HepG2 (cell line): Measurements from ENCODE around the gene GAD1. TPM values are rescaled to one million over a fixed set of nuclear protein-coding genes. Genes with fewer than 3 reads are reported as not detected.

Source experiments
- ARNT2 ChIP-seq: sonication (generic); formaldehyde crosslinking; IDR thresholded peaks from 2 replicates; pipeline ENCODE4 v1.8.0; 2022; ENCODE audit warnings: mild to moderate bottlenecking, low read depth, missing genetic modification reagents, moderate library complexity
- HCFC1 ChIP-seq: fragments of 150-350 bp; IDR thresholded peaks from 2 replicates; pipeline ENCODE4 v1.6.1; 2014; ENCODE audit warnings: low read depth, low read length
- MAFK ChIP-seq, 2 experiments: IDR thresholded peaks in 1 of 2; conservative IDR thresholded peaks in 1 of 2; 2 replicates each; pipeline ENCODE4 v1.6.1; 2011; ENCODE audit warnings: improper control_type of control experiment in 2 of 2, low read length in 2 of 2
- PHF8 ChIP-seq: sonication (generic); formaldehyde crosslinking; IDR thresholded peaks from 2 replicates; pipeline ENCODE4 v1.5.0; 2020; ENCODE audit warnings: missing genetic modification reagents
- PPARG ChIP-seq: conservative IDR thresholded peaks from 2 replicates; pipeline ENCODE4 v1.6.1; 2016; ENCODE audit warnings: missing biosample characterization, missing genetic modification reagents
- SOX5 ChIP-seq: IDR thresholded peaks from 2 replicates; pipeline ENCODE4 v1.6.1; 2016; ENCODE audit warnings: borderline replicate concordance
- ZBTB14 ChIP-seq: sonication (generic); formaldehyde crosslinking; IDR thresholded peaks from 2 replicates; pipeline ENCODE4 v1.4.0; 2020; ENCODE audit warnings: missing genetic modification reagents
- ZFAT ChIP-seq: sonication (generic); formaldehyde crosslinking; conservative IDR thresholded peaks from 2 replicates; pipeline ENCODE4 v1.8.1; 2023; ENCODE audit warnings: missing genetic modification reagents, inconsistent platforms
- ZNF280D ChIP-seq: sonication (generic); formaldehyde crosslinking; IDR thresholded peaks from 2 replicates; pipeline ENCODE4 v1.5.1; 2020; ENCODE audit warnings: mild to moderate bottlenecking, missing genetic modification reagents
- ZNF350 ChIP-seq: sonication (generic); formaldehyde crosslinking; IDR thresholded peaks from 2 replicates; pipeline ENCODE4 v1.4.0; 2020; ENCODE audit warnings: mild to moderate bottlenecking, low read depth, missing genetic modification reagents, borderline replicate concordance
- ZNF552 ChIP-seq: sonication (generic); formaldehyde crosslinking; IDR thresholded peaks from 2 replicates; pipeline ENCODE4 v1.9.0; 2022; ENCODE audit warnings: missing genetic modification reagents, mild to moderate bottlenecking, borderline replicate concordance
- ZSCAN21 ChIP-seq: sonication (generic); formaldehyde crosslinking; IDR thresholded peaks from 2 replicates; pipeline ENCODE4 v1.8.0; 2022; ENCODE audit warnings: mild to moderate bottlenecking, missing genetic modification reagents, moderate library complexity, borderline replicate concordance
- polyA plus RNA-seq, 8 experiments: library from polyadenylated mRNA; depleted of rRNA in 3 of 8; stranded (reverse) in 7 of 8; unstranded in 1 of 8; fragments of >200 nt; fragmentation: Illumina TruSeq in 4 of 8; extraction: Trizol in 4 of 8; gene quantifications; 2 replicates each; pipeline versions ENCODE4 v1.2.1 to v1.2.3, GENCODE V29; 2011 to 2016; ENCODE audit warnings: low read depth in 4 of 8, missing spikeins in 1 of 8, mixed read lengths in 1 of 8; ENCODE audit not compliant: insufficient read depth in 1 of 8
- total RNA-seq, 5 experiments: library from RNA; depleted of rRNA; stranded (reverse); fragments of >200 nt; fragmentation: Illumina TruSeq; extraction: Trizol; gene quantifications; 2 replicates each; pipeline ENCODE4 v1.2.3, GENCODE V29; 2016; ENCODE audit warnings: low read depth in 1 of 5
- TF ChIP-seq, protein P1 (sequence below): sonication (generic); formaldehyde crosslinking; IDR thresholded peaks from 2 replicates; pipeline ENCODE4 v1.5.0; 2020; ENCODE audit warnings: mild to moderate bottlenecking, missing genetic modification reagents, borderline replicate concordance

GAD1 gene
- total and polyA plus RNA-seq, 2 of the 13 experiments (the other 11 are each of a cell fraction or from before 2014, with no cell fraction given) = 0.09 to 0.13 TPM

DNA sequence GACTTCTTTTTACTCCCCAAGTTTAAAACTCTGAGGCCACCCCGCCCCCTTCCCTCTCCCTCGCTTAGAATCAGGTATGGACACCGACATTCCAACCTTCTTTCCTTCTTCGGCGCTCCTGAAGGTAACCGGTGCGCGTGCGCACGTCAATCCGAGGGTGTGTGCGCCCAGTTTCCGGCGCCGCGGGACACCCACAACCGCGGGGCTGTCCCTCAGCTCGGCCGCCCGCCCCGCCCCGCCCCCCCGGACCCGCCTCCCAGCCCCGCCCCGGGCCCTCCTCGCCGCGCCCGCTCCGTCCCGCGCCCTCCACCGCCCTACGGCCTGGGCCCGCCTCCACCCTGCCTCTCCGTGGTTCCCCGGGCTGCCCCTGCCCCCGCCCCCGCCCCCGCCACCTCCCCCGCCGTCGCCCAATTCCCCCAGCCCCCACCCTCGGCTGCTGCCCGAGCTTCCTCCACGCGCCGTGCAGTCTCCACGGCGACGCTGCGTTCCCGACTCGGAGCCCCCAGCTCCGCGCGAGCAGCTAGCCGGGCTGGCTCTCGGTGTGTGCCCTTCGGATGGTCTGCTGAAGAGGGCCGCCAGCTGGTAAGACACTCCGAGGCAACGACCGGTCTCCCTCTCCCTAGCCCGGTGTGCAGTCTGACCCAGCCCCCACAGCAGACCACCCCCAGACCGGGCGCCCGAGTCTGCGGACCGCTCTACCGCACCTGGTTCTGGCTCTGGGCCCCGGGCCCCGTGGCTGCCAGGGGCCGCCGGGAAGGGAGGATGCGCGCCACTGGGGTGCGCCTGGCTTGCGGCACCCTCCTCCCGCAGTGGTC, 45.9 kb upstream of the GAD1 start (continued):
- TF ChIP-seq, protein P1, sequence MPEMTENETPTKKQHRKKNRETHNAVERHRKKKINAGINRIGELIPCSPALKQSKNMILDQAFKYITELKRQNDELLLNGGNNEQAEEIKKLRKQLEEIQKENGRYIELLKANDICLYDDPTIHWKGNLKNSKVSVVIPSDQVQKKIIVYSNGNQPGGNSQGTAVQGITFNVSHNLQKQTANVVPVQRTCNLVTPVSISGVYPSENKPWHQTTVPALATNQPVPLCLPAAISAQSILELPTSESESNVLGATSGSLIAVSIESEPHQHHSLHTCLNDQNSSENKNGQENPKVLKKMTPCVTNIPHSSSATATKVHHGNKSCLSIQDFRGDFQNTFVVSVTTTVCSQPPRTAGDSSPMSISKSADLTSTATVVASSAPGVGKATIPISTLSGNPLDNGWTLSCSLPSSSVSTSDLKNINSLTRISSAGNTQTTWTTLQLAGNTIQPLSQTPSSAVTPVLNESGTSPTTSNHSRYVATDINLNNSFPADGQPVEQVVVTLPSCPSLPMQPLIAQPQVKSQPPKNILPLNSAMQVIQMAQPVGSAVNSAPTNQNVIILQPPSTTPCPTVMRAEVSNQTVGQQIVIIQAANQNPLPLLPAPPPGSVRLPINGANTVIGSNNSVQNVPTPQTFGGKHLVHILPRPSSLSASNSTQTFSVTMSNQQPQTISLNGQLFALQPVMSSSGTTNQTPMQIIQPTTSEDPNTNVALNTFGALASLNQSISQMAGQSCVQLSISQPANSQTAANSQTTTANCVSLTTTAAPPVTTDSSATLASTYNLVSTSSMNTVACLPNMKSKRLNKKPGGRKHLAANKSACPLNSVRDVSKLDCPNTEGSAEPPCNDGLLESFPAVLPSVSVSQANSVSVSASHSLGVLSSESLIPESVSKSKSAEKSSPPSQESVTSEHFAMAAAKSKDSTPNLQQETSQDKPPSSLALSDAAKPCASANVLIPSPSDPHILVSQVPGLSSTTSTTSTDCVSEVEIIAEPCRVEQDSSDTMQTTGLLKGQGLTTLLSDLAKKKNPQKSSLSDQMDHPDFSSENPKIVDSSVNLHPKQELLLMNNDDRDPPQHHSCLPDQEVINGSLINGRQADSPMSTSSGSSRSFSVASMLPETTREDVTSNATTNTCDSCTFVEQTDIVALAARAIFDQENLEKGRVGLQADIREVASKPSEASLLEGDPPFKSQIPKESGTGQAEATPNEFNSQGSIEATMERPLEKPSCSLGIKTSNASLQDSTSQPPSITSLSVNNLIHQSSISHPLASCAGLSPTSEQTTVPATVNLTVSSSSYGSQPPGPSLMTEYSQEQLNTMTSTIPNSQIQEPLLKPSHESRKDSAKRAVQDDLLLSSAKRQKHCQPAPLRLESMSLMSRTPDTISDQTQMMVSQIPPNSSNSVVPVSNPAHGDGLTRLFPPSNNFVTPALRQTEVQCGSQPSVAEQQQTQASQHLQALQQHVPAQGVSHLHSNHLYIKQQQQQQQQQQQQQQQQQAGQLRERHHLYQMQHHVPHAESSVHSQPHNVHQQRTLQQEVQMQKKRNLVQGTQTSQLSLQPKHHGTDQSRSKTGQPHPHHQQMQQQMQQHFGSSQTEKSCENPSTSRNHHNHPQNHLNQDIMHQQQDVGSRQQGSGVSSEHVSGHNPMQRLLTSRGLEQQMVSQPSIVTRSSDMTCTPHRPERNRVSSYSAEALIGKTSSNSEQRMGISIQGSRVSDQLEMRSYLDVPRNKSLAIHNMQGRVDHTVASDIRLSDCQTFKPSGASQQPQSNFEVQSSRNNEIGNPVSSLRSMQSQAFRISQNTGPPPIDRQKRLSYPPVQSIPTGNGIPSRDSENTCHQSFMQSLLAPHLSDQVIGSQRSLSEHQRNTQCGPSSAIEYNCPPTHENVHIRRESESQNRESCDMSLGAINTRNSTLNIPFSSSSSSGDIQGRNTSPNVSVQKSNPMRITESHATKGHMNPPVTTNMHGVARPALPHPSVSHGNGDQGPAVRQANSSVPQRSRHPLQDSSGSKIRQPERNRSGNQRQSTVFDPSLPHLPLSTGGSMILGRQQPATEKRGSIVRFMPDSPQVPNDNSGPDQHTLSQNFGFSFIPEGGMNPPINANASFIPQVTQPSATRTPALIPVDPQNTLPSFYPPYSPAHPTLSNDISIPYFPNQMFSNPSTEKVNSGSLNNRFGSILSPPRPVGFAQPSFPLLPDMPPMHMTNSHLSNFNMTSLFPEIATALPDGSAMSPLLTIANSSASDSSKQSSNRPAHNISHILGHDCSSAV (CRISPR knock-in tag) = no peak
- 0 out of 2 replicates have a peak, but pooled peaks have one; percentile 18 for TF ChIP-seq ZBTB14 (CRISPR knock-in tag)
- TF ChIP-seq ZNF350 = peak; percentile 66; the same call in 1 of the 2 replicates
- no peak for TF ChIP-seq ZNF552
- no peak for TF ChIP-seq MAFK (conservative IDR thresholded peaks at IDR 0.05 in 1 of 2, IDR thresholded peaks at IDR 0.05 in 1 of 2; ENCODE audit: low read length in 2 of 2)
- TF ChIP-seq PHF8 (CRISPR knock-in tag) = peak; percentile 69
- TF ChIP-seq ARNT2 (CRISPR knock-in tag) = peak; percentile 74
- peak; percentile 35 for TF ChIP-seq ZSCAN21 (CRISPR knock-in tag)
- peak; percentile 44; the same call in 1 of the 2 replicates for TF ChIP-seq ZFAT
- no peak for TF ChIP-seq ZNF280D
- TF ChIP-seq HCFC1 = no peak
- TF ChIP-seq PPARG (CRISPR knock-in tag) = no peak
- no peak for TF ChIP-seq SOX5 (CRISPR knock-in tag)
